ENCODE measurements around the gene RBM47. TPM values are rescaled to one million over a fixed set of nuclear protein-coding genes. Genes with fewer than 3 reads are reported as not detected.

Gene RBM47
- total and polyA plus RNA-seq, 2 of the 4 experiments (the other 2 are of a cell fraction): 0.44 to 1.1 TPM

GRCh38 chr4:40432504-40432903, 197.2 kb downstream of the RBM47 start:
- no peak overlapping the region for H2AK5ac ChIP-seq (ENCODE audit: low read depth, low read length)
- no peak for DNase-seq
- no peak overlapping the region for H4K91ac ChIP-seq (ENCODE audit: insufficient read depth, low read depth, low read length)
- no peak overlapping the region for H3K9ac ChIP-seq (ENCODE audit: low read depth, low read length)
- no peaks in the 10 kb centered on the region for H3K27me3 ChIP-seq (ENCODE audit: control insufficient read depth, insufficient read depth, low read length)
- no peak overlapping the region for H4K8ac ChIP-seq (ENCODE audit: low read depth in 2 of 2, low read length in 2 of 2)
- H3K23ac ChIP-seq (ENCODE audit: low read depth, low read length): no peak overlapping the region
- ChIA-PET POLR2A (ENCODE audit: unreplicated experiment) (interaction anchor here (0.5 kb wide), 1 partner anchor 10 kb away, joined by 3 read pairs; no protein-coding TSS in a partner anchor), CTCF (no interaction called here)
- intact Hi-C loops (cut with micrococcal nuclease) (no loop called here), in situ Hi-C loops (cut with MboI; ENCODE audit: low sequenced_read_pairs) (no loop called here), dilution Hi-C loops (cut with HindIII; ENCODE audit: low sequenced_read_pairs, unreplicated experiment) (no loop called here)
- no peak overlapping the region for H3K4me3 ChIP-seq (ENCODE audit: insufficient read depth, low read depth, low read length)
- H3K4me2 ChIP-seq (ENCODE audit: low read depth, low read length): no peak overlapping the region
- H3K27ac ChIP-seq (ENCODE audit: insufficient read depth, low read length): no peak overlapping the region
- H2BK15ac ChIP-seq (ENCODE audit: low read depth, low read length): no peak overlapping the region
- TF ChIP-seq SMC3 (IDR thresholded peaks at IDR 0.05; ENCODE audit: low read depth, low read length) (no peak), CTCF (conservative IDR thresholded peaks at IDR 0.05; ENCODE audit: low read depth, low read length) (no peak), MXI1 (IDR thresholded peaks at IDR 0.05; ENCODE audit: borderline replicate concordance, low read depth, low read length) (no peak), MAFK (IDR thresholded peaks at IDR 0.05; ENCODE audit: low read depth, low read length) (no peak), CEBPB (IDR thresholded peaks at IDR 0.05; ENCODE audit: low read depth, low read length) (no peak), BHLHE40 (IDR thresholded peaks at IDR 0.05; ENCODE audit: low read depth, low read length) (no peak), MAZ (IDR thresholded peaks at IDR 0.05; ENCODE audit: borderline replicate concordance, low read depth, low read length) (no peak), RAD21 (IDR thresholded peaks at IDR 0.05; ENCODE audit: low read length) (no peak), RCOR1 (IDR thresholded peaks at IDR 0.05; ENCODE audit: insufficient replicate concordance, low read length) (no peak), POLR2A (IDR thresholded peaks at IDR 0.05; ENCODE audit: low read depth, low read length) (no peak), RFX5 (IDR thresholded peaks at IDR 0.05; ENCODE audit: low read depth, low read length) (no peak)
- TF ChIP-seq, protein P1, sequence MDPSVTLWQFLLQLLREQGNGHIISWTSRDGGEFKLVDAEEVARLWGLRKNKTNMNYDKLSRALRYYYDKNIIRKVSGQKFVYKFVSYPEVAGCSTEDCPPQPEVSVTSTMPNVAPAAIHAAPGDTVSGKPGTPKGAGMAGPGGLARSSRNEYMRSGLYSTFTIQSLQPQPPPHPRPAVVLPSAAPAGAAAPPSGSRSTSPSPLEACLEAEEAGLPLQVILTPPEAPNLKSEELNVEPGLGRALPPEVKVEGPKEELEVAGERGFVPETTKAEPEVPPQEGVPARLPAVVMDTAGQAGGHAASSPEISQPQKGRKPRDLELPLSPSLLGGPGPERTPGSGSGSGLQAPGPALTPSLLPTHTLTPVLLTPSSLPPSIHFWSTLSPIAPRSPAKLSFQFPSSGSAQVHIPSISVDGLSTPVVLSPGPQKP (IDR thresholded peaks at IDR 0.05; ENCODE audit: borderline replicate concordance, low read depth, low read length): no peak
- no peaks in the 10 kb centered on the region for H3K79me1 ChIP-seq (ENCODE audit: low read depth in 1 of 2, low read length in 2 of 2)
- no peak for ATAC-seq (ENCODE audit: low read depth)
- H2BK20ac ChIP-seq (ENCODE audit: low read depth, low read length): no peak overlapping the region
- H2BK120ac ChIP-seq (ENCODE audit: low read depth, low read length): no peak overlapping the region
- no peak overlapping the region for H3K14ac ChIP-seq (replicated peaks; ENCODE audit: low read depth, low read length)
- H3K56ac ChIP-seq (ENCODE audit: extremely low read depth, insufficient read depth, low read length): no peak overlapping the region
- no peaks in the 10 kb centered on the region for H3K36me3 ChIP-seq (ENCODE audit: control insufficient read depth, insufficient read depth, low read length)
- H2AFZ ChIP-seq (replicated peaks; ENCODE audit: low read length, poor library complexity): no peak overlapping the region
- H4K5ac ChIP-seq (ENCODE audit: low read depth, low read length): no peak overlapping the region
- 99% methylated on average over 10 of the region's 10 CpGs; no CpG with 5 or more reads in 1 of the 2 experiments for WGBS, 2 experiments (ENCODE audit: extremely low coverage in 2 of 2, insufficient read length in 1 of 2)
- no TSS peak for BruUV-seq (replicated peaks)
- no peaks in the 10 kb centered on the region for H4K20me1 ChIP-seq (ENCODE audit: insufficient read depth, low read length)
- no peaks in the 10 kb centered on the region for H3K4me1 ChIP-seq (ENCODE audit: control insufficient read depth, insufficient read depth, low read length)
- H2AK9ac ChIP-seq (replicated peaks; ENCODE audit: low read depth, low read length, poor library complexity): no peak overlapping the region
- no peak overlapping the region for H3K4ac ChIP-seq (ENCODE audit: low read depth, low read length)
- H3K9me3 ChIP-seq (ENCODE audit: control insufficient read depth, insufficient read depth, low read length): no peaks in the 10 kb centered on the region
- H2BK5ac ChIP-seq (ENCODE audit: low read depth, low read length, poor library complexity, severe bottlenecking): no peak overlapping the region
- no peaks in the 10 kb centered on the region for H3K9me1 ChIP-seq (ENCODE audit: insufficient read depth, low read length)
- no peak overlapping the region for H3K18ac ChIP-seq (ENCODE audit: low read depth, low read length)
